GM12873 (cell line): ENCODE results near the gene SPON1.
A peak's percentile ranks its signal among the peaks of the same experiment; 100 is the strongest.

ENCODE experiments used
- TF ChIP-seq, protein P1 (sequence below): IDR thresholded peaks from 2 replicates; pipeline ENCODE4 v1.5.1; 2012; ENCODE audit warnings: low read depth, mild to moderate bottlenecking, moderate library complexity, low read length, control low read depth; ENCODE audit not compliant: insufficient read depth; ENCODE audit errors: missing control alignments

The SPON1 gene

GRCh38 chr11:13949876-13950275 is 12.6 kb upstream of the SPON1 start:
- TF ChIP-seq, protein P1, sequence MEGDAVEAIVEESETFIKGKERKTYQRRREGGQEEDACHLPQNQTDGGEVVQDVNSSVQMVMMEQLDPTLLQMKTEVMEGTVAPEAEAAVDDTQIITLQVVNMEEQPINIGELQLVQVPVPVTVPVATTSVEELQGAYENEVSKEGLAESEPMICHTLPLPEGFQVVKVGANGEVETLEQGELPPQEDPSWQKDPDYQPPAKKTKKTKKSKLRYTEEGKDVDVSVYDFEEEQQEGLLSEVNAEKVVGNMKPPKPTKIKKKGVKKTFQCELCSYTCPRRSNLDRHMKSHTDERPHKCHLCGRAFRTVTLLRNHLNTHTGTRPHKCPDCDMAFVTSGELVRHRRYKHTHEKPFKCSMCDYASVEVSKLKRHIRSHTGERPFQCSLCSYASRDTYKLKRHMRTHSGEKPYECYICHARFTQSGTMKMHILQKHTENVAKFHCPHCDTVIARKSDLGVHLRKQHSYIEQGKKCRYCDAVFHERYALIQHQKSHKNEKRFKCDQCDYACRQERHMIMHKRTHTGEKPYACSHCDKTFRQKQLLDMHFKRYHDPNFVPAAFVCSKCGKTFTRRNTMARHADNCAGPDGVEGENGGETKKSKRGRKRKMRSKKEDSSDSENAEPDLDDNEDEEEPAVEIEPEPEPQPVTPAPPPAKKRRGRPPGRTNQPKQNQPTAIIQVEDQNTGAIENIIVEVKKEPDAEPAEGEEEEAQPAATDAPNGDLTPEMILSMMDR, result no peak

DNA sequence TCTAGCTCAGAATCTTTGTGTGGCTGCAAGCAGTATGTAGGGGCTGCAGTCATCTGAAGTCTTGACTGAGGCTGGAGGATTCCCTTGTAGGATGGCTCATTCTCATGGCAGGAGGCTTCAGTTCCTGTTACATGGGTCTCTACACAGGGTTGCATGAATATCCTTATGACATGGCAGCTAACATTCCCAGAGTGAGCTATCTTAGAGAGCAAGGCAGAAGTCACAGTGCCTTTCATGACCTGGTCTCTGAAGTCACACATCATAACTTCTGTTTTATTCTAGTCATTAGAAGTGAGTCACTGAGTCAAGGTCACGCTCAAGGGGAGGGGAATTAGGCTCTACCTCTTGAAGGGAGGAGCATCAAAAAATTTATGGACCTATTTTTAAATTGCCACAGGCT is 10.3 kb upstream of the SPON1 start:
- TF ChIP-seq, protein P1, result no peak

DNA sequence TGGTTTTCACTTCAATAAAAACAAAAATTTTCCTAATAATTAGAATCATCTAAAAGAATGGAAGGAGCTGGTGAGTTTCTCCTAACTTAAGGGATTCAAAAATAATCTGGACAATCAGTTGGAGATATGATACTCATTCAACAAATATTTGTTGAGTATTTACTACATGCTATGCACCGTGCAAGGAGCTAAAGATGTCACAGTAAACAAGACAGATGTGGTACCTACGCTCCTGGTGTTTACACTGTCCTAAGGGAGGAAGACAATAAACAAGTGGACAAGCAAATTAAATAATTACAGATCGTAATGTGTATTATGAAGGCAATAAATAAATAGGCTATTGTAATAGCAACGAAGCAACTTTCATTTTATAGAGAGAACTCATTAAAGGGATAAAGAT is 9.9 kb upstream of the SPON1 start:
- TF ChIP-seq, protein P1, result no peak

DNA sequence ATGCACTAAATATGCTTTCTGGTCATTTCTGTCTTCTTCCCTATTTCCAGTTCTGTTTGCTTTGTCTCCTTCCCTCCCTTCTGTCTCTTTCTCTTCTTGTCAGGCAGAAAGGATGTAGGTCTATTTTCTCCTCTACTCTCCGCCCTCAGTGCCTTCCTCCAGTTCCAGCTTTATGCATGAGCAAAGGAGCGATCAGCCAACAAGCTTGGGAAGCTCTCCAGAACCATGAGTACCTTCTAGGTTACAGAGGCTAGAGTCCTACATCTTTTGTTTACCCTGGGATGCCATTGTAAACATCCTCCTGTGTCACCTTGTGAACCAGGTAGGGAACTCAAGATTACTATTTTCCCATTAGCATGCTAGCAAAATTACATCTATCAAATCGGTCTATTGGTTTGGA is 7.9 kb upstream of the SPON1 start:
- TF ChIP-seq, protein P1, result no peak

- TF ChIP-seq, protein P1, result peak; percentile 83
Observed at GRCh38 chr11:13955971-13956421, 6.5 kb upstream of the SPON1 start.

DNA sequence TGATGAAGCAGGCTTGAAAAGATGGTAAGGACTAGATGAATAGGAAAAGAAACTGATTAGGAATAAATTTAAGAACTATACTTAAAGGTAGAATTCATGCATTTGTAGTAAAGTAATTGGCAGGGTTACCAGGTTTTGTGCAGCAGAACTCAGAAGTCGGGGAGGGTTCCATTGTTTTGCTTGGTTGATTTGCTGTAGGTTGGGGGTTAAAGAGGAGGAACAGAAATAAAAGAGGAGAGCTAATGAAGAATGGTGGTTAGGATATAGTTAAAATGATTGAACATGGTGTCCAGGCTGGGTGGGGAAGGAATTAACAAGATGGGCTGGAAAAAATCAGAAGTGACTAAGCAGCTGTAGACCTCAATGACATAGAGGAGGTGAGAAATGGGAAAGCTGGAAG is 5.5 kb upstream of the SPON1 start:
- TF ChIP-seq, protein P1, result no peak

- TF ChIP-seq, protein P1, result no peak
Observed at GRCh38 chr11:13958641-13959400, 3.7 kb upstream of the SPON1 start.
